Subcutaneous preadipocyte (primary cell): ENCODE measurements around the gene CDRT15L2. TPM values are rescaled to one million over a fixed set of nuclear protein-coding genes. Genes with fewer than 3 reads are reported as not detected.

Experiments
- small RNA-seq: library from RNA; depleted of rRNA; stranded (forward); fragments of <200 nt; gene quantifications from one replicate; pipeline ENCODE3, GENCODE V24; 2012
- total RNA-seq: library from RNA; depleted of rRNA; stranded (reverse); fragments of >200 nt; gene quantifications from 2 replicates; pipeline ENCODE4 v1.2.3, GENCODE V29; 2012

Gene CDRT15L2
- total RNA-seq: not detected in 2 replicates

GRCh38 chr17:20579424-20579823 lies at the start of gene CDRT15L2:
TSS of gene CDRT15L2 (plus strand) at chr17:20579724. CDS start at chr17:20579744, 20 bp downstream.

Small RNAs within 50 kb of the gene (small RNA-seq; reads per million reads assigned to genes)
- not detected for gene AC015818.1
- not detected for gene AC087499.1
- gene AC087499.3: not detected

Other genes starting within 250 kb of the CDRT15L2 start
- gene LGALS9B, start 112.2 kb upstream of the CDRT15L2 start, total RNA-seq: not detected in 2 replicates